GM23248 (cell line): Measurements from ENCODE around the gene NBEA. TPM values are rescaled to one million over a fixed set of nuclear protein-coding genes. Genes with fewer than 3 reads are reported as not detected.

Experiments used
- DNase-seq: peaks from one replicate; pipeline ENCODE4 v3.0.0-alpha.2; 2015
- H2AFZ ChIP-seq: fragments of 200-600 bp; sonication (generic); 2 replicates; pipeline ENCODE4 v1.6.1; 2016; ENCODE audit warnings: antibody characterized with exemption
- H3F3A ChIP-seq: fragments of 200-600 bp; sonication (generic); 2 replicates; pipeline ENCODE4 v1.6.1; 2016; ENCODE audit warnings: mild to moderate bottlenecking, antibody characterized with exemption, mixed run types; ENCODE audit not compliant: insufficient read depth
- H3K27ac ChIP-seq: fragments of 200-600 bp; sonication (generic); 2 replicates; pipeline ENCODE4 v1.5.1; 2016; ENCODE audit warnings: mild to moderate bottlenecking
- H3K27me3 ChIP-seq: fragments of 200-600 bp; sonication (generic); replicated peaks from 2 replicates; pipeline ENCODE4 v1.6.1; 2016; ENCODE audit warnings: mild to moderate bottlenecking; ENCODE audit not compliant: insufficient read depth
- H3K36me3 ChIP-seq: fragments of 200-600 bp; sonication (generic); 2 replicates; pipeline ENCODE4 v1.6.1; 2016; ENCODE audit warnings: low read depth, mild to moderate bottlenecking
- H3K4me1 ChIP-seq: fragments of 200-600 bp; sonication (generic); 2 replicates; pipeline ENCODE4 v1.6.1; 2016; ENCODE audit warnings: mild to moderate bottlenecking; ENCODE audit not compliant: insufficient read depth
- H3K4me2 ChIP-seq: fragments of 200-600 bp; sonication (generic); one replicate; pipeline ENCODE4 v1.6.1; 2016; ENCODE audit warnings: mild to moderate bottlenecking; ENCODE audit not compliant: unreplicated experiment
- H3K4me3 ChIP-seq: fragments of 200-600 bp; sonication (generic); 2 replicates; pipeline ENCODE4 v1.5.1; 2016; ENCODE audit warnings: mild to moderate bottlenecking
- H3K79me2 ChIP-seq: fragments of 200-600 bp; sonication (generic); 2 replicates; pipeline ENCODE4 v1.6.1; 2016; ENCODE audit warnings: mild to moderate bottlenecking; ENCODE audit not compliant: insufficient read depth
- H3K9ac ChIP-seq: fragments of 200-600 bp; sonication (generic); 2 replicates; pipeline ENCODE4 v1.6.1; 2016; ENCODE audit warnings: mild to moderate bottlenecking
- H3K9me2 ChIP-seq: fragments of 200-600 bp; sonication (generic); 2 replicates; pipeline ENCODE4 v1.6.1; 2016; ENCODE audit warnings: mixed run types, mild to moderate bottlenecking, moderate library complexity; ENCODE audit not compliant: insufficient read depth
- H3K9me3 ChIP-seq: fragments of 200-600 bp; sonication (generic); one replicate; pipeline ENCODE4 v1.6.1; 2017; ENCODE audit warnings: low read depth
- H4K20me1 ChIP-seq: fragments of 200-600 bp; sonication (generic); 2 replicates; pipeline ENCODE4 v1.6.0; 2016; ENCODE audit not compliant: insufficient read depth
- EZH2 ChIP-seq: fragments of 200-600 bp; sonication (generic); IDR thresholded peaks from 2 replicates; pipeline ENCODE4 v1.6.1; 2018; ENCODE audit warnings: antibody characterized with exemption, mild to moderate bottlenecking; ENCODE audit not compliant: insufficient read depth, poor library complexity, severe bottlenecking
- EZH2phosphoT487 ChIP-seq: fragments of 200-600 bp; sonication (generic); IDR thresholded peaks from 2 replicates; pipeline ENCODE4 v1.6.1; 2018; ENCODE audit warnings: antibody characterized with exemption, moderate library complexity, mild to moderate bottlenecking, low read depth; ENCODE audit not compliant: insufficient read depth
- WGBS, 2 experiments: methylation state at CpG; one replicate each; pipeline ENCODE4 v1.1.6; 2015 to 2017; ENCODE audit warnings: low lambda C conversion rate in 2 of 2, low coverage in 1 of 2; ENCODE audit errors: missing lambda C conversion rate in 2 of 2; 5-methylcytosine and 5-hydroxymethylcytosine counted together
- in situ Hi-C: fragments of 300-500 bp; cut with MboI; formaldehyde crosslinking; loops from 2 replicates; pipeline ENCODE4 v1.15.0; 2020
- polyA plus RNA-seq: library from polyadenylated mRNA; unstranded; fragments of >200 nt; fragmentation: Nextera tagmentation; extraction: Ambion mirVana; gene quantifications from 2 replicates; pipeline ENCODE4 v1.2.1, GENCODE V29; 2016
- total RNA-seq: library from RNA; depleted of rRNA; stranded (reverse); fragments of >200 nt; shearing (Covaris generic); gene quantifications from 2 replicates; pipeline ENCODE4 v1.2.3, GENCODE V29; 2014

NBEA gene
- total and polyA plus RNA-seq, 2 experiments from 2014 or later = 1.9 to 3.7 TPM

GRCh38 chr13:35478271-35479037 is 536.4 kb downstream of the NBEA start:
- no peaks in the 10 kb centered on the region for H3K36me3 ChIP-seq
- H2AFZ ChIP-seq = no peak overlapping the region
- H3F3A ChIP-seq = peaks cover 18% of the 10 kb centered on the region
- H3K9ac ChIP-seq = no peak overlapping the region
- in situ Hi-C loops = loop anchor here (10.0 kb wide), 1 partner anchor 246 kb away; no protein-coding TSS in a partner anchor
- no peak overlapping the region for H3K4me3 ChIP-seq
- H3K79me2 ChIP-seq = peaks cover 33% of the 10 kb centered on the region
- no peaks in the 10 kb centered on the region for H3K9me3 ChIP-seq
- H3K4me1 ChIP-seq = 0 out of 2 replicates have a peak, but pooled peaks cover 5% of the 10 kb centered on the region
- TF ChIP-seq EZH2 = no peak
- TF ChIP-seq EZH2phosphoT487 = no peak
- H3K4me2 ChIP-seq = no peak overlapping the region
- H3K27me3 ChIP-seq = no peaks in the 10 kb centered on the region
- 95 to 97% methylated on average over 38 to 51 of the region's 51 CpGs for WGBS, 2 experiments
- H3K27ac ChIP-seq = no peak overlapping the region
- no peaks in the 10 kb centered on the region for H4K20me1 ChIP-seq
- no peak for DNase-seq
- H3K9me2 ChIP-seq = no peaks in the 10 kb centered on the region

GRCh38 chr13:35479038-35479492 is 537.0 kb downstream of the NBEA start:
- Histone ChIP-seq H3F3A (peaks cover 12% of the 10 kb centered on the region), H4K20me1 (no peaks in the 10 kb centered on the region), H3K9ac (no peak overlapping the region), H2AFZ (no peak overlapping the region), H3K9me2 (no peaks in the 10 kb centered on the region), H3K4me3 (no peak overlapping the region), H3K27me3 (no peaks in the 10 kb centered on the region), H3K27ac (no peak overlapping the region), H3K9me3 (no peaks in the 10 kb centered on the region), H3K4me2 (no peak overlapping the region), H3K4me1 (0 out of 2 replicates have a peak, but pooled peaks cover 5% of the 10 kb centered on the region), H3K79me2 (peaks cover 26% of the 10 kb centered on the region), H3K36me3 (no peaks in the 10 kb centered on the region)
- TF ChIP-seq EZH2 (no peak), EZH2phosphoT487 (no peak)
- WGBS, 2 experiments = 94 to 96% methylated on average over 14 of the region's 14 CpGs
- in situ Hi-C loops = loop anchor here (10.0 kb wide), 1 partner anchor 246 kb away; no protein-coding TSS in a partner anchor
- DNase-seq = no peak

- in situ Hi-C loops = loop anchor here (10.0 kb wide), 1 partner anchor 245 kb away; no protein-coding TSS in a partner anchor
- Histone ChIP-seq H4K20me1 (no peaks in the 10 kb centered on the region), H3K4me2 (no peak overlapping the region), H3K4me1 (0 out of 2 replicates have a peak, but pooled peaks cover 5% of the 10 kb centered on the region), H3K36me3 (no peaks in the 10 kb centered on the region), H3K9me3 (no peaks in the 10 kb centered on the region), H3F3A (peaks cover 9% of the 10 kb centered on the region), H3K79me2 (peaks cover 20% of the 10 kb centered on the region), H3K4me3 (no peak overlapping the region), H3K27ac (no peak overlapping the region), H3K9me2 (no peaks in the 10 kb centered on the region), H2AFZ (no peak overlapping the region), H3K27me3 (no peaks in the 10 kb centered on the region), H3K9ac (no peak overlapping the region)
- no peak for TF ChIP-seq EZH2
- no peak for TF ChIP-seq EZH2phosphoT487
- WGBS, 2 experiments = 95 to 100% methylated on average over 1 of the region's 1 CpG
- DNase-seq = no peak
These were observed 537.6 kb downstream of the NBEA start for GRCh38 chr13:35479706-35480105.

- Histone ChIP-seq H3K4me3 (no peak overlapping the region), H3K79me2 (peaks cover 14% of the 10 kb centered on the region), H4K20me1 (no peaks in the 10 kb centered on the region), H3K4me2 (no peak overlapping the region), H3K4me1 (0 out of 2 replicates have a peak, but pooled peaks cover 5% of the 10 kb centered on the region), H3K27ac (no peak overlapping the region), H3K27me3 (no peaks in the 10 kb centered on the region), H3K9me3 (no peaks in the 10 kb centered on the region), H3F3A (peaks cover 9% of the 10 kb centered on the region), H3K9me2 (no peaks in the 10 kb centered on the region), H3K9ac (no peak overlapping the region), H2AFZ (no peak overlapping the region), H3K36me3 (no peaks in the 10 kb centered on the region)
- in situ Hi-C loops = no loop called here
- 93 to 99% methylated on average over 2 of the region's 2 CpGs for WGBS, 2 experiments
- TF ChIP-seq EZH2phosphoT487 (no peak), EZH2 (no peak)
- DNase-seq = no peak
These were observed 538.3 kb downstream of the NBEA start for GRCh38 chr13:35480346-35480745.
